MM.1S (cell line): ENCODE data around the gene ARHGAP4.

Experiments
- DNase-seq: peaks from one replicate; pipeline ENCODE4 v3.0.0-alpha.2; 2015
- H2AFZ ChIP-seq: fragments of 300-600 bp; sonication (generic); 2 replicates; pipeline ENCODE4 v1.6.0; 2016; ENCODE audit warnings: antibody characterized with exemption, low read length
- H3F3A ChIP-seq: fragments of 300-600 bp; sonication (generic); 2 replicates; pipeline ENCODE4 v1.6.1; 2016; ENCODE audit warnings: mild to moderate bottlenecking, antibody characterized with exemption, low read length, moderate library complexity, mixed read lengths; ENCODE audit not compliant: insufficient read depth
- H3K27ac ChIP-seq: fragments of 300-600 bp; sonication (generic); 2 replicates; pipeline ENCODE4 v1.5.1; 2016; ENCODE audit warnings: mild to moderate bottlenecking, low read length
- H3K27me3 ChIP-seq: fragments of 300-600 bp; sonication (generic); replicated peaks from 2 replicates; pipeline ENCODE4 v1.6.0; 2016; ENCODE audit warnings: low read length; ENCODE audit not compliant: insufficient read depth
- H3K36me3 ChIP-seq: fragments of 300-600 bp; sonication (generic); replicated peaks from 2 replicates; pipeline ENCODE4 v1.6.1; 2016; ENCODE audit warnings: mild to moderate bottlenecking, low read length, mixed read lengths; ENCODE audit not compliant: insufficient read depth
- H3K4me1 ChIP-seq: fragments of 300-600 bp; sonication (generic); 2 replicates; pipeline ENCODE4 v1.6.1; 2016; ENCODE audit warnings: low read length, mixed read lengths
- H3K4me2 ChIP-seq: fragments of 300-600 bp; sonication (generic); 2 replicates; pipeline ENCODE4 v1.6.0; 2016; ENCODE audit warnings: low read depth, low read length
- H3K4me3 ChIP-seq: fragments of 300-600 bp; sonication (generic); 2 replicates; pipeline ENCODE4 v1.5.1; 2016; ENCODE audit warnings: low read length, mixed read lengths
- H3K79me2 ChIP-seq: fragments of 300-600 bp; sonication (generic); 2 replicates; pipeline ENCODE4 v1.6.1; 2016; ENCODE audit warnings: mixed run types, low read length, mixed read lengths
- H3K9ac ChIP-seq: fragments of 300-600 bp; sonication (generic); 2 replicates; pipeline ENCODE4 v1.6.1; 2016; ENCODE audit warnings: low read length, mixed read lengths
- H3K9me2 ChIP-seq: fragments of 300-600 bp; sonication (generic); replicated peaks from 2 replicates; pipeline ENCODE4 v1.6.1; 2016; ENCODE audit warnings: mild to moderate bottlenecking, low read length, mixed read lengths; ENCODE audit not compliant: insufficient read depth
- H3K9me3 ChIP-seq: fragments of 300-600 bp; sonication (generic); replicated peaks from 2 replicates; pipeline ENCODE4 v1.6.1; 2016; ENCODE audit warnings: mild to moderate bottlenecking, low read length, mixed read lengths; ENCODE audit not compliant: insufficient read depth
- H4K20me1 ChIP-seq: fragments of 300-600 bp; sonication (generic); 2 replicates; pipeline ENCODE4 v1.6.1; 2016; ENCODE audit warnings: mild to moderate bottlenecking, low read length, moderate library complexity, mixed read lengths; ENCODE audit not compliant: insufficient read depth
- EZH2 ChIP-seq: fragments of 300-600 bp; sonication (generic); optimal IDR thresholded peaks from 2 replicates; pipeline ENCODE3; 2017; ENCODE audit warnings: low read depth, mild to moderate bottlenecking, antibody characterized with exemption, low read length, mixed read lengths
- EZH2phosphoT487 ChIP-seq: fragments of 300-600 bp; sonication (generic); IDR thresholded peaks from 2 replicates; pipeline ENCODE4 v1.6.1; 2018; ENCODE audit warnings: antibody characterized with exemption, low read length
- TF ChIP-seq, protein P1 (sequence below): fragments of 300-600 bp; sonication (generic); IDR thresholded peaks from 2 replicates; pipeline ENCODE4 v1.5.1; 2016; ENCODE audit warnings: antibody characterized with exemption, low read length, mixed read lengths

Gene ARHGAP4

GRCh38 chrX:153871451-153871850 is 54.6 kb downstream of the ARHGAP4 start:
- H3K4me2 ChIP-seq: no peak overlapping the region
- no peak for DNase-seq
- no peaks in the 10 kb centered on the region for H3F3A ChIP-seq
- no peaks in the 10 kb centered on the region for H3K9me3 ChIP-seq
- peaks cover 32% of the 10 kb centered on the region for H3K27me3 ChIP-seq
- TF ChIP-seq, protein P1, sequence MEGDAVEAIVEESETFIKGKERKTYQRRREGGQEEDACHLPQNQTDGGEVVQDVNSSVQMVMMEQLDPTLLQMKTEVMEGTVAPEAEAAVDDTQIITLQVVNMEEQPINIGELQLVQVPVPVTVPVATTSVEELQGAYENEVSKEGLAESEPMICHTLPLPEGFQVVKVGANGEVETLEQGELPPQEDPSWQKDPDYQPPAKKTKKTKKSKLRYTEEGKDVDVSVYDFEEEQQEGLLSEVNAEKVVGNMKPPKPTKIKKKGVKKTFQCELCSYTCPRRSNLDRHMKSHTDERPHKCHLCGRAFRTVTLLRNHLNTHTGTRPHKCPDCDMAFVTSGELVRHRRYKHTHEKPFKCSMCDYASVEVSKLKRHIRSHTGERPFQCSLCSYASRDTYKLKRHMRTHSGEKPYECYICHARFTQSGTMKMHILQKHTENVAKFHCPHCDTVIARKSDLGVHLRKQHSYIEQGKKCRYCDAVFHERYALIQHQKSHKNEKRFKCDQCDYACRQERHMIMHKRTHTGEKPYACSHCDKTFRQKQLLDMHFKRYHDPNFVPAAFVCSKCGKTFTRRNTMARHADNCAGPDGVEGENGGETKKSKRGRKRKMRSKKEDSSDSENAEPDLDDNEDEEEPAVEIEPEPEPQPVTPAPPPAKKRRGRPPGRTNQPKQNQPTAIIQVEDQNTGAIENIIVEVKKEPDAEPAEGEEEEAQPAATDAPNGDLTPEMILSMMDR: no peak
- TF ChIP-seq EZH2 (no peak), EZH2phosphoT487 (no peak)
- no peak overlapping the region for H2AFZ ChIP-seq
- no peaks in the 10 kb centered on the region for H3K36me3 ChIP-seq
- no peaks in the 10 kb centered on the region for H3K4me1 ChIP-seq
- H3K9me2 ChIP-seq: no peaks in the 10 kb centered on the region
- H3K4me3 ChIP-seq: no peak overlapping the region
- no peaks in the 10 kb centered on the region for H3K79me2 ChIP-seq
- no peaks in the 10 kb centered on the region for H4K20me1 ChIP-seq
- H3K9ac ChIP-seq: no peak overlapping the region
- no peak overlapping the region for H3K27ac ChIP-seq

- no peak overlapping the region for H3K9ac ChIP-seq
- no peaks in the 10 kb centered on the region for H3F3A ChIP-seq
- no peak overlapping the region for H3K27ac ChIP-seq
- no peak overlapping the region for H3K4me3 ChIP-seq
- H3K36me3 ChIP-seq: no peaks in the 10 kb centered on the region
- no peak overlapping the region for H2AFZ ChIP-seq
- no peaks in the 10 kb centered on the region for H3K79me2 ChIP-seq
- no peaks in the 10 kb centered on the region for H3K9me3 ChIP-seq
- TF ChIP-seq, protein P1: no peak
- TF ChIP-seq EZH2phosphoT487: no peak
- no peak for TF ChIP-seq EZH2
- no peaks in the 10 kb centered on the region for H3K9me2 ChIP-seq
- no peaks in the 10 kb centered on the region for H4K20me1 ChIP-seq
- H3K27me3 ChIP-seq: peaks cover 36% of the 10 kb centered on the region
- no peaks in the 10 kb centered on the region for H3K4me1 ChIP-seq
- DNase-seq: no peak
- H3K4me2 ChIP-seq: no peak overlapping the region
Measured at GRCh38 chrX:153870791-153871360, 55.2 kb downstream of the ARHGAP4 start.

GRCh38 chrX:153870288-153870690 is 55.8 kb downstream of the ARHGAP4 start:
- H3K79me2 ChIP-seq: no peaks in the 10 kb centered on the region
- H4K20me1 ChIP-seq: no peaks in the 10 kb centered on the region
- no peaks in the 10 kb centered on the region for H3K36me3 ChIP-seq
- no peaks in the 10 kb centered on the region for H3K9me2 ChIP-seq
- H3K27ac ChIP-seq: no peak overlapping the region
- TF ChIP-seq, protein P1: no peak
- TF ChIP-seq EZH2phosphoT487 (no peak), EZH2 (no peak)
- no peak overlapping the region for H3K4me3 ChIP-seq
- no peak overlapping the region for H3K9ac ChIP-seq
- no peak overlapping the region for H3K4me2 ChIP-seq
- DNase-seq: no peak
- H2AFZ ChIP-seq: no peak overlapping the region
- peaks cover 41% of the 10 kb centered on the region for H3K27me3 ChIP-seq
- H3F3A ChIP-seq: no peaks in the 10 kb centered on the region
- H3K9me3 ChIP-seq: no peaks in the 10 kb centered on the region
- H3K4me1 ChIP-seq: no peaks in the 10 kb centered on the region
